Fibroblast of mammary gland (primary cell): ENCODE results near the gene FBXO17.
A peak's percentile ranks its signal among the peaks of the same experiment; 100 is the strongest.
"Not testable (repeated sequence)": the region's sequence is repeated elsewhere in the genome, so short reads cannot be mapped to it uniquely, and the experiment has no call there.

ENCODE experiments used
- DNase-seq: peaks from one replicate; pipeline ENCODE4 v3.0.0-alpha.2; 2010; ENCODE audit warnings: low read depth
- H3K4me3 ChIP-seq: 2 replicates; pipeline ENCODE4 v1.5.1; 2011; ENCODE audit warnings: low read depth, mild to moderate bottlenecking, low read length, moderate library complexity; ENCODE audit not compliant: control insufficient read depth
- CTCF ChIP-seq: conservative IDR thresholded peaks from 2 replicates; pipeline ENCODE4 v1.5.1; 2011; ENCODE audit warnings: low read depth, low read length, inconsistent platforms; ENCODE audit not compliant: control insufficient read depth, insufficient read depth

Gene FBXO17

DNA sequence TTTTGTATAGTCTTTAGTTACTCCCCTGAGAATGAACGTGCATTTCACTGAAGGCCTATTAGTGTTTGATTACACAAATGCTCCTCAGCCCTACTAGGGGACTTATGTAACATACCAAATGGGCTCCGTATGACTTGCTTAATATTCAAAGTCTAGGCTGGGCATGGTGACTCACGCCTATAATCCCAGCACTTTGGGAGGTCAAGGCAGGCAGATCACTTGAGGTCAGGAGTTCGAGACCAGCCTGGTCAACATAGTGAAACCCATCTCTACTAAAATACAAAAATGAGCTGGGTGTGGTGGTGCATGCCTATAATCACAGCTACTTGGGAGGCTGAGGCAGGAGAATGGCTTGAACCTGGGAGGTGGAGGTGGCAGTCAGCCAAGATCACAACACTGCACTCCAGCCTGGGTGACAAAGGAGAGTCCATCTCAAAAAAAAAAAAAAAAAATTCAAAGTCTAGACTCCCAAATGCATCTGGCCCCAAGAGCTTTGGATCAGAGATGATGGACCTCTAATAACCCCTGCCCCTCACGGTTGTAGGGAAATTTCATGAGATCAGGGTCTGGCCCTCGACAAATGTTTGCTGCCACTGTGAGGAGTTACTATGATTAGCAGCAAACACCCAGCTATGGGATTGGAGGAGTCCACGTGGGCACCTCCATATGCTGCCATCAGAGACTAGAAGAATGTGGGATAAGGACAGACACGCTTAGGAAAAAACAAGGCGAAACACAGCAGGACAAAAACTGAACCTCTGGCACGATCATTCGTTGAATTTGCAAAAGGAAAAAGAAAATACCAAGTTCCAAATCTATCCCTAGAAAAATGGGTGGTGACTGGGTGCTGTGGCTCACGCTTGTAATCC, 4.6 kb downstream of the FBXO17 start:
- no peak for TF ChIP-seq CTCF
- DNase-seq: peak; percentile 63
- H3K4me3 ChIP-seq: no peak overlapping the region

DNA sequence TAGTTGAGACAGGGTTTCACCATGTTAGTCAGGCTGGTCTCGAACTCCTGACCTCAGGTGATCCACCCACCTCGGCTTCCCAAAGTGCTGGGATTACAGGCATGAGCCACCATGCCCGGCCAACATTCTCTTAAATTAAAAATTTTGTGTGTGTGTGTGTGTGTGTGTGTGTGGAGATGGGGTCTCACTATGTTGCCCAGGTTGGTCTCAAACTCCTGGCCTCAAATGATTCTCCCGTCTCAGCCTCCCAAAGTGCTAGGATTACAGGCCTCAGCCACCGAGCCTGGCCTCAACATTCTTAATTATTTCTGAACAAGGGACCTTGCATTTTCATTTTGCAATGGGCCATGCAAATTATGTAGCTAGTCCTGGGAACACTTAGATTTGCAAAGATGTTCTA, 9.4 kb downstream of the FBXO17 start:
- not testable (repeated sequence) for DNase-seq, H3K4me3 ChIP-seq

- no peak for TF ChIP-seq CTCF
These were observed 10.8 kb downstream of the FBXO17 start for GRCh38 chr19:38964738-38965137.

GRCh38 chr19:38959618-38960017, 15.9 kb downstream of the FBXO17 start:
- no peak for TF ChIP-seq CTCF
- H3K4me3 ChIP-seq: no peak overlapping the region
- DNase-seq: no peak

More at GRCh38 chr19:38964738-38965137, 10.8 kb downstream of the FBXO17 start:
- H3K4me3 ChIP-seq: no peak overlapping the region
- no peak for DNase-seq

GRCh38 chr19:38958301-38958700, 17.2 kb downstream of the FBXO17 start:
- no peak for DNase-seq
- no peak for TF ChIP-seq CTCF
- no peak overlapping the region for H3K4me3 ChIP-seq

DNA sequence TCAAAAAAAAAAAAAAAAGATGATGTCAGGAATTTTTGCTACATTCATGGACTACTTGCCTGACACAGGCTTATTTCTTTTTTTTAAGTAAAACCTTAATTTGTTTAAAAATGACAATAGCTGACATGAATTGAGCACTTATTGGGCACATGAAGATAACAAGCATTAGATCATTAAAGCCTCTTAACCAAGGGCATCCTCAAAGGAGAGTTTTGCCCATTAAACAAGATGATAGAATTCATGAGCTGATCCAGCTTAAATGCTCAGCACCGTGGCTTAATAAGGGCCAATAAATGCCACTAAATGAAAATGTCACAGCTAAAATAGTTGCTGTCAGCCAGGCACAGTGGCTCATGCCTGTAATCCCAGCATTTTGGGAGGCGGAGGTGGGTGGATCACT, 19.3 kb downstream of the FBXO17 start:
- H3K4me3 ChIP-seq: no peak overlapping the region
- DNase-seq: no peak
- TF ChIP-seq CTCF: no peak

GRCh38 chr19:38953677-38954076, 21.9 kb downstream of the FBXO17 start:
- H3K4me3 ChIP-seq: no peak overlapping the region
- TF ChIP-seq CTCF: no peak
- DNase-seq: no peak
